A172 (cell line): ENCODE results near the gene CPNE4. TPM values are rescaled to one million over a fixed set of nuclear protein-coding genes. Genes with fewer than 3 reads are reported as not detected.
"Not testable (repeated sequence)": the region's sequence is repeated elsewhere in the genome, so short reads cannot be mapped to it uniquely, and the experiment has no call there.

Source experiments
- DNase-seq: peaks from one replicate; pipeline ENCODE4 v3.0.0-alpha.2; 2015; ENCODE audit warnings: low spot score
- total RNA-seq: library from RNA; depleted of rRNA; stranded (reverse); fragments of >200 nt; shearing (Covaris generic); gene quantifications from 2 replicates; pipeline ENCODE4 v1.2.3, GENCODE V29; 2014

CPNE4 gene
- total RNA-seq, 1 experiment from 2014 or later, result not detected

GRCh38 chr3:131960324-131960723, 74.5 kb downstream of the CPNE4 start:
- no peak for DNase-seq

- DNase-seq, result no peak
These were observed 76.8 kb downstream of the CPNE4 start for GRCh38 chr3:131957980-131958379.

- DNase-seq, result no peak
These were observed 77.3 kb downstream of the CPNE4 start for GRCh38 chr3:131957511-131957910.

GRCh38 chr3:131948806-131949205, 86.0 kb downstream of the CPNE4 start:
- DNase-seq, result no peak

- no peak for DNase-seq
These were observed 90.1 kb downstream of the CPNE4 start for GRCh38 chr3:131944676-131945075.

- DNase-seq, result no peak
These were observed 101.1 kb downstream of the CPNE4 start for GRCh38 chr3:131933665-131934064.

GRCh38 chr3:131928593-131928992, 106.2 kb downstream of the CPNE4 start:
- no peak for DNase-seq

- no peak for DNase-seq
These were observed 109.2 kb downstream of the CPNE4 start for GRCh38 chr3:131925571-131925970.

- DNase-seq, result no peak
These were observed 112.5 kb downstream of the CPNE4 start for GRCh38 chr3:131922356-131922755.

GRCh38 chr3:131917006-131917405, 117.8 kb downstream of the CPNE4 start:
- DNase-seq, result no peak

GRCh38 chr3:131914090-131914691, 120.6 kb downstream of the CPNE4 start:
- no peak for DNase-seq

GRCh38 chr3:131912255-131912654, 122.6 kb downstream of the CPNE4 start:
- no peak for DNase-seq

- DNase-seq, result no peak
These were observed 127.0 kb downstream of the CPNE4 start for GRCh38 chr3:131907796-131908195.

GRCh38 chr3:131903988-131904415, 130.8 kb downstream of the CPNE4 start:
- peak; percentile 80 for DNase-seq

GRCh38 chr3:131901686-131902085, 133.1 kb downstream of the CPNE4 start:
- no peak for DNase-seq

GRCh38 chr3:131900891-131901290, 133.9 kb downstream of the CPNE4 start:
- DNase-seq, result no peak

- DNase-seq, result no peak
These were observed 135.8 kb downstream of the CPNE4 start for GRCh38 chr3:131899021-131899420.

GRCh38 chr3:131898346-131898745, 136.5 kb downstream of the CPNE4 start:
- no peak for DNase-seq

GRCh38 chr3:131896285-131896684, 138.5 kb downstream of the CPNE4 start:
- no peak for DNase-seq

- DNase-seq, result no peak
These were observed 139.0 kb downstream of the CPNE4 start for GRCh38 chr3:131895766-131896165.

- no peak for DNase-seq
These were observed 142.5 kb downstream of the CPNE4 start for GRCh38 chr3:131892331-131892730.

- DNase-seq, result not testable (repeated sequence)
These were observed 148.9 kb downstream of the CPNE4 start for GRCh38 chr3:131885871-131886270.

GRCh38 chr3:131883711-131884407, 151.0 kb downstream of the CPNE4 start:
- DNase-seq, result no peak

- no peak for DNase-seq
These were observed 151.7 kb downstream of the CPNE4 start for GRCh38 chr3:131883086-131883485.
